Skeletal muscle cell (primary cell): ENCODE measurements around the gene DDX39B.

Experiments
- DNase-seq: peaks from one replicate; pipeline ENCODE4 v3.0.0-alpha.2; 2010; ENCODE audit warnings: low read depth
- H3K4me3 ChIP-seq: 2 replicates; pipeline ENCODE4 v1.5.1; 2011; ENCODE audit warnings: low read depth, mild to moderate bottlenecking, control low read depth, low read length, moderate library complexity

Gene DDX39B

DNA sequence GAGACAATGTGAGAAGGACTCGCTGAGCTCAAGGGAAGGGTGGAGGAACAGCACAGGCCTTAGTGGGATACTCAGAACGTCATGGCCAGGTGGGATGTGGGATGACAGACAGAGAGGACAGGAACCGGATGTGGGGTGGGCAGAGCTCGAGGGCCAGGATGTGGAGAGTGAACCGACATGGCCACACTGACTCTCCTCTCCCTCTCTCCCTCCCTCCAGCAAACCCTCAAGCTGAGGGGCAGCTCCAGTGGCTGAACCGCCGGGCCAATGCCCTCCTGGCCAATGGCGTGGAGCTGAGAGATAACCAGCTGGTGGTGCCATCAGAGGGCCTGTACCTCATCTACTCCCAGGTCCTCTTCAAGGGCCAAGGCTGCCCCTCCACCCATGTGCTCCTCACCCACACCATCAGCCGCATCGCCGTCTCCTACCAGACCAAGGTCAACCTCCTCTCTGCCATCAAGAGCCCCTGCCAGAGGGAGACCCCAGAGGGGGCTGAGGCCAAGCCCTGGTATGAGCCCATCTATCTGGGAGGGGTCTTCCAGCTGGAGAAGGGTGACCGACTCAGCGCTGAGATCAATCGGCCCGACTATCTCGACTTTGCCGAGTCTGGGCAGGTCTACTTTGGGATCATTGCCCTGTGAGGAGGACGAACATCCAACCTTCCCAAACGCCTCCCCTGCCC is 35.2 kb upstream of the DDX39B start:
- no peak overlapping the region for H3K4me3 ChIP-seq
- no peak for DNase-seq

DNA sequence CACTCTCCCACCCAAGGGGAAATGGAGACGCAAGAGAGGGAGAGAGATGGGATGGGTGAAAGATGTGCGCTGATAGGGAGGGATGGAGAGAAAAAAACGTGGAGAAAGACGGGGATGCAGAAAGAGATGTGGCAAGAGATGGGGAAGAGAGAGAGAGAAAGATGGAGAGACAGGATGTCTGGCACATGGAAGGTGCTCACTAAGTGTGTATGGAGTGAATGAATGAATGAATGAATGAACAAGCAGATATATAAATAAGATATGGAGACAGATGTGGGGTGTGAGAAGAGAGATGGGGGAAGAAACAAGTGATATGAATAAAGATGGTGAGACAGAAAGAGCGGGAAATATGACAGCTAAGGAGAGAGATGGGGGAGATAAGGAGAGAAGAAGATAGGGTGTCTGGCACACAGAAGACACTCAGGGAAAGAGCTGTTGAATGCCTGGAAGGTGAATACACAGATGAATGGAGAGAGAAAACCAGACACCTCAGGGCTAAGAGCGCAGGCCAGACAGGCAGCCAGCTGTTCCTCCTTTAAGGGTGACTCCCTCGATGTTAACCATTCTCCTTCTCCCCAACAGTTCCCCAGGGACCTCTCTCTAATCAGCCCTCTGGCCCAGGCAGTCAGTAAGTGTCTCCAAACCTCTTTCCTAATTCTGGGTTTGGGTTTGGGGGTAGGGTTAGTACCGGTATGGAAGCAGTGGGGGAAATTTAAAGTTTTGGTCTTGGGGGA is 34.3 kb upstream of the DDX39B start:
- no peak overlapping the region for H3K4me3 ChIP-seq
- no peak for DNase-seq

DNA sequence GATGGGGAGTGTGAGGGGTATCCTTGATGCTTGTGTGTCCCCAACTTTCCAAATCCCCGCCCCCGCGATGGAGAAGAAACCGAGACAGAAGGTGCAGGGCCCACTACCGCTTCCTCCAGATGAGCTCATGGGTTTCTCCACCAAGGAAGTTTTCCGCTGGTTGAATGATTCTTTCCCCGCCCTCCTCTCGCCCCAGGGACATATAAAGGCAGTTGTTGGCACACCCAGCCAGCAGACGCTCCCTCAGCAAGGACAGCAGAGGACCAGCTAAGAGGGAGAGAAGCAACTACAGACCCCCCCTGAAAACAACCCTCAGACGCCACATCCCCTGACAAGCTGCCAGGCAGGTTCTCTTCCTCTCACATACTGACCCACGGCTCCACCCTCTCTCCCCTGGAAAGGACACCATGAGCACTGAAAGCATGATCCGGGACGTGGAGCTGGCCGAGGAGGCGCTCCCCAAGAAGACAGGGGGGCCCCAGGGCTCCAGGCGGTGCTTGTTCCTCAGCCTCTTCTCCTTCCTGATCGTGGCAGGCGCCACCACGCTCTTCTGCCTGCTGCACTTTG is 33.6 kb upstream of the DDX39B start, which contains the start of gene TNF:
Gene TNF, plus strand, starts transcription at position 231 of the 567 bp plus-strand sequence. Its CDS starts 177 bp downstream, at position 408.
- DNase-seq = no peak
- no peak within 1 kb of the TSS for H3K4me3 ChIP-seq

DNA sequence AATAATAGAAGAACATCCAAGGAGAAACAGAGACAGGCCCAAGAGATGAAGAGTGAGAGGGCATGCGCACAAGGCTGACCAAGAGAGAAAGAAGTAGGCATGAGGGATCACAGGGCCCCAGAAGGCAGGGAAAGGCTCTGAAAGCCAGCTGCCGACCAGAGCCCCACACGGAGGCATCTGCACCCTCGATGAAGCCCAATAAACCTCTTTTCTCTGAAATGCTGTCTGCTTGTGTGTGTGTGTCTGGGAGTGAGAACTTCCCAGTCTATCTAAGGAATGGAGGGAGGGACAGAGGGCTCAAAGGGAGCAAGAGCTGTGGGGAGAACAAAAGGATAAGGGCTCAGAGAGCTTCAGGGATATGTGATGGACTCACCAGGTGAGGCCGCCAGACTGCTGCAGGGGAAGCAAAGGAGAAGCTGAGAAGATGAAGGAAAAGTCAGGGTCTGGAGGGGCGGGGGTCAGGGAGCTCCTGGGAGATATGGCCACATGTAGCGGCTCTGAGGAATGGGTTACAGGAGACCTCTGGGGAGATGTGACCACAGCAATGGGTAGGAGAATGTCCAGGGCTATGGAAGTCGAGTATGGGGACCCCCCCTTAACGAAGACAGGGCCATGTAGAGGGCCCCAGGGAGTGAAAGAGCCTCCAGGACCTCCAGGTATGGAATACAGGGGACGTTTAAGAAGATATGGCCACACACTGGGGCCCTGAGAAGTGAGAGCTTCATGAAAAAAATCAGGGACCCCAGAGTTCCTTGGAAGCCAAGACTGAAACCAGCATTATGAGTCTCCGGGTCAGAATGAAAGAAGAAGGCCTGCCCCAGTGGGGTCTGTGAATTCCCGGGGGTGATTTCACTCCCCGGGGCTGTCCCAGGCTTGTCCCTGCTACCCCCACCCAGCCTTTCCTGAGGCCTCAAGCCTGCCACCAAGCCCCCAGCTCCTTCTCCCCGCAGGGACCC is 32.6 kb upstream of the DDX39B start:
- DNase-seq = no peak
- no peak overlapping the region for H3K4me3 ChIP-seq

DNA sequence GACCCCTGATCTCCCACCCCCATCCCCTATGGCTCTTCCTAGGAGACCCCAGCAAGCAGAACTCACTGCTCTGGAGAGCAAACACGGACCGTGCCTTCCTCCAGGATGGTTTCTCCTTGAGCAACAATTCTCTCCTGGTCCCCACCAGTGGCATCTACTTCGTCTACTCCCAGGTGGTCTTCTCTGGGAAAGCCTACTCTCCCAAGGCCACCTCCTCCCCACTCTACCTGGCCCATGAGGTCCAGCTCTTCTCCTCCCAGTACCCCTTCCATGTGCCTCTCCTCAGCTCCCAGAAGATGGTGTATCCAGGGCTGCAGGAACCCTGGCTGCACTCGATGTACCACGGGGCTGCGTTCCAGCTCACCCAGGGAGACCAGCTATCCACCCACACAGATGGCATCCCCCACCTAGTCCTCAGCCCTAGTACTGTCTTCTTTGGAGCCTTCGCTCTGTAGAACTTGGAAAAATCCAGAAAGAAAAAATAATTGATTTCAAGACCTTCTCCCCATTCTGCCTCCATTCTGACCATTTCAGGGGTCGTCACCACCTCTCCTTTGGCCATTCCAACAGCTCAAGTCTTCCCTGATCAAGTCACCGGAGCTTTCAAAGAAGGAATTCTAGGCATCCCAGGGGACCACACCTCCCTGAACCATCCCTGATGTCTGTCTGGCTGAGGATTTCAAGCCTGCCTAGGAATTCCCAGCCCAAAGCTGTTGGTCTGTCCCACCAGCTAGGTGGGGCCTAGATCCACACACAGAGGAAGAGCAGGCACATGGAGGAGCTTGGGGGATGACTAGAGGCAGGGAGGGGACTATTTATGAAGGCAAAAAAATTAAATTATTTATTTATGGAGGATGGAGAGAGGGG is 31.7 kb upstream of the DDX39B start:
- H3K4me3 ChIP-seq = no peak overlapping the region
- no peak for DNase-seq

DNA sequence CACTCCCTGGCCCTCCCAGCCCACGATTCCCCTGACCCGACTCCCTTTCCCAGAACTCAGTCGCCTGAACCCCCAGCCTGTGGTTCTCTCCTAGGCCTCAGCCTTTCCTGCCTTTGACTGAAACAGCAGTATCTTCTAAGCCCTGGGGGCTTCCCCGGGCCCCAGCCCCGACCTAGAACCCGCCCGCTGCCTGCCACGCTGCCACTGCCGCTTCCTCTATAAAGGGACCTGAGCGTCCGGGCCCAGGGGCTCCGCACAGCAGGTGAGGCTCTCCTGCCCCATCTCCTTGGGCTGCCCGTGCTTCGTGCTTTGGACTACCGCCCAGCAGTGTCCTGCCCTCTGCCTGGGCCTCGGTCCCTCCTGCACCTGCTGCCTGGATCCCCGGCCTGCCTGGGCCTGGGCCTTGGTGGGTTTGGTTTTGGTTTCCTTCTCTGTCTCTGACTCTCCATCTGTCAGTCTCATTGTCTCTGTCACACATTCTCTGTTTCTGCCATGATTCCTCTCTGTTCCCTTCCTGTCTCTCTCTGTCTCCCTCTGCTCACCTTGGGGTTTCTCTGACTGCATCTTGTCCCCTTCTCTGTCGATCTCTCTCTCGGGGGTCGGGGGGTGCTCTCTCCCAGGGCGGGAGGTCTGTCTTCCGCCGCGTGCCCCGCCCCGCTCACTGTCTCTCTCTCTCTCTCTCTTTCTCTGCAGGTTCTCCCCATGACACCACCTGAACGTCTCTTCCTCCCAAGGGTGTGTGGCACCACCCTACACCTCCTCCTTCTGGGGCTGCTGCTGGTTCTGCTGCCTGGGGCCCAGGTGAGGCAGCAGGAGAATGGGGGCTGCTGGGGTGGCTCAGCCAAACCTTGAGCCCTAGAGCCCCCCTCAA is 30.5 kb upstream of the DDX39B start, which contains the start of gene LTA:
Gene LTA, plus strand, starts transcription at position 249 of the 871 bp plus-strand sequence. Its CDS starts 454 bp downstream, at position 703.
- no peak for DNase-seq

DNA sequence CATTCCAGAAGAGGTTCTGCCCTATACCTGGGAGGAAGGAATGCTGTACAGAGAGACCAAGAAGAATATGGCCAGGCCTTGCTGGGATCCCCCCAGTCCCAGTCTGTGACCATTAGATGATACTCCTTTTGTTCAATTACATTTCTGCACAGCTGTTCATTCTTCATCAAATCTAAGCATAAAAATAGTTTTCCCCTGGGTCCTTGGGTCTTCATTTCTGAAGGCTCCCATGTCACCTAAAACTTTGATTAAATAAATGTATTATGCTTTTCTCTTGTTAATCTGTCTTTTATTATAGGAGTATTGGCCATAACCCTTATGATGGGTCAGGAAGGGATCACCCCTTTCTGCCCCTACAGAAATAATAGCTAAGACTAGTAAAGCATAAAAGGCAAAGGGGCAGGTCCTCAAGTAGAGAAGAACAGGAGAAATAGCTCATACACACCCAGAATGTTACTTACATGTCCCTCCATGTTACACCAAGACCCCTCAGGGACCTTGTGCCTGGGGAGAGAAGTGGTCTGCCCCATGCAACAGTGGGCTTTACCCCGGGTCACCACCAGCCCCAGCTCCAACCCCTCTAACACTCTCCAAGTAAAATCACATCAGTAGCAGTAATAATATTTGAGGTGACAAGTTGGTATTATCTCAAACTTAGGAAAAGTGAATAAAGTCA is 28.2 kb upstream of the DDX39B start:
- H3K4me3 ChIP-seq = no peak overlapping the region
- no peak for DNase-seq

More for the DNA sequence above, 30.5 kb upstream of the DDX39B start, which contains the start of gene LTA:
- no peak within 1 kb of the TSS for H3K4me3 ChIP-seq

DNA sequence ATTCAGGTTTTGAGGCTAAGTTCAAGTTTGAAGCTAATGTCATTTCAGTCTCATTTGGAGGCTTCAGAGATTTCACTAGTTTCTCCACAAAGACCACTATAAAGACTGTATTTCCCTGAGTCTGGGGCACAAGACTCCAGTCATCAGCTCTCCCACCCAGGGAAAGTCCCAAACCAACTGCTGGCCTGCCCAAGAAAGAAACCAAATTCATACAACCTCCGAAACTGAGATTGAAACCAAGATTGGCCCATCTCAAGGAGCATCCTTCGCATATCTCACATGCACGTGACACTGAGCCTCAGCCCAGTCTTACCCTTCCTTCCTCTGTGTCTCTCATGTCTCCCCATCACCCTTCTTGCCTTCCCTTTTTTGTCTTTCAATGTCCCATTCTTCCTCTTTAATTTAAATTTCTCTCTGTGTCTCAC is 26.7 kb upstream of the DDX39B start:
- H3K4me3 ChIP-seq = no peak overlapping the region
- no peak for DNase-seq

DNA sequence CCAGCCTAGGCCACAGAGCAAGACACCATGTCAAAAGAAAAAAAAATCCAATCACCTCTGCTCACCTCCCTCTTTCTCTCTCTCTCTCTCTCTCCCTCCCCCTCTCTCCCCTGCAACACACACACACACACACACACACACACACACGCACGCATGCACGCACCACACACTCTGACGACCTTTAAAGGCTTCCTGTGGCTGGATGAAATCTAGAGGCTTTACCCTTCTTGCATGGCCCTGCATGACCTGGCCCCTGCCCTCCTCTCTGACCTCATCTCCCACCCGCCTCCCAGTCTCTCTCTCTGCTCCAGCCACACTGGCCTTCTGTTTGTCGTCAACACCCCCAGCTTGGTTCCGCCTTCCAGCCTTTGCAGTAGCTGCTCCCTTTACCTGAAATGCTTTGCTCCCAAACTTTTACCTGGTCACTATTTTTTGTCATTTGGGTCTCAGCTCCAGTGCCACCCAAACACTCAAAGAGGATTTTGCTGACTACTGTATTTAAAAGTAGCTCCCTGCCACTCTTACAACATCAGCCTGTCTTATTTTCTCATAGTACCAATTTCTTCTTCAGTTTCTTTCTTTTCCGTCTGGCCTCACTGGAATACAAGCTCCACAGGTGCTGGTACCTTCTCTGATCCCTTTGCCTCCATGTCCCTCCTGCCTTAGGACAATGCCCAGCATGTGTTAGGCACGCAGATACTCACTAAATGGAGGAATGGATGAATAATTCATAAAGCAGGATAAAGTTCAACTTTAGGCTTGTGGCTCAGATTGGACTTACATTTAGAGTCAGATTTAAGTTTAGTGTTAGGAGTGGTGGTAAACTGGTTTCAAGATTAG is 25.9 kb upstream of the DDX39B start:
- H3K4me3 ChIP-seq = no peak overlapping the region
- DNase-seq = no peak

DNA sequence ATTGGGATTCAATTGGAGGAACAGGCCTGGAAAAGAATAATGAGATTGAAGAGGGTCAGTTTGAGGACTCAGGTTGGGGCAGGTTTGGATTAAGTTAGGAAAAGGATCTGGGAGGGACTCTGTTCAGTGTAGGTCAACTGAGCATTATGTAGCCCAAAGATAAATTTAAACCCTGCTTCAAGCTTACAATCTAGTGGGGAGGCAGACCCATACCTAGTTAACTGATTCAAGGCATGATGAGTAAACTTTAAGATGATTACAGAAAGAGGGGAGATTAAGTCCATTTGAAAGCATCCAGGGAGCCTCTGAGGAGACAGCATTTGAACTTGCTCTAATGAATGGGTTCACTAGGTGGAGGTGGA is 18.9 kb upstream of the DDX39B start:
- no peak overlapping the region for H3K4me3 ChIP-seq
- DNase-seq = no peak

DNA sequence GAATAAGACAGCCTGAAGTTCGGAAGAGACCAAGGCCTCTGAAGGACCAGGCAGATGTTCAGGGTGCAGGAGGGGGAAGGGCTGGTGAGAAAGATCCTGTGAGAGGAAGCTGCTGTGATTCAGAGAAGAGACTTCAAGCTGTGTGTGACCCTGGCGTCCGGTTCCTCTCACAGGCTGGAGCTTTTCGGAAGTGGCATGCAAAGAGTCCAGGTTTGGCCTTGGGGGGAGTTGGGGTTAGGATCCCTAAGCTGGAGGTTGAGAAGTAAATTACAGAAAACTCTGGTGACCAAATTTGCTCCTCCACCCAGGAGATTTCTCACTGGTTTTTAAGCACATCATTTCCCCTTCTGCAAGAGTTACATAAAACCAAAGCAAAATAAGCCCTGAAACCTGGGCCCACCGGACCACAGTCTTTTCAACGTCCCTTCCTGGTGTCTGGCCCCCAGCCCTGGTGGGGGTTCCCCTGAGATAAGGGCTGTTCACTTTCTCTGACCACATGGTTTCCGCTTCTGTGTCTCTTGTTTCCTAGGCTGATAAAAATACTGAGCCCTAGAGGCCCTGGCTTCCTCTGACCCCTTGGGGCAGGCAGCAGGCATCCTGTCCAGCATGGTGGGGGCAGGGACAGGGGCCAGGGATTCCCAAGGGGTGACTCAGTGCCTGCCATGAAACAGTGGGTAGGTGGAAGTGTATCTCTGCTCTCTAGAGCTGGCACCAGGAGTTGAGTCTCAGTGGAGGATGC is 18.3 kb upstream of the DDX39B start:
- H3K4me3 ChIP-seq = no peak overlapping the region
- no peak for DNase-seq

DNA sequence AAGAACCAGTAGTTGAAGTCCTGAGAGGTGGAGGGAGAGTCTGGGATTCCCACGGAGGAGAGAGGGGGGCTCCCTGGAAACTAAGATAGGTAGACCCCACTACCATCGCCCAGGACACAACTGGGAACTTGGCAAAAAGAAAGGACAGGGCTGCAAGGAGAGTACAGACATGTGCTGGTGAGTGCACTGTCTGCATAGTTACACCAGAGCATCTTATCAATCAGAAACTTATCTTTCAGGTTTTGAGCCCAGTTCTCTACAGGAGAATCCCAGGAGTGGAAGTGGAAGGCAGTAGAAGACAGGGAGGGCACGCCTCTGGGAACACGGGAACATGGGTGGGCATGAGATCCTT is 17.8 kb upstream of the DDX39B start:
- H3K4me3 ChIP-seq = no peak overlapping the region
- DNase-seq = no peak

DNA sequence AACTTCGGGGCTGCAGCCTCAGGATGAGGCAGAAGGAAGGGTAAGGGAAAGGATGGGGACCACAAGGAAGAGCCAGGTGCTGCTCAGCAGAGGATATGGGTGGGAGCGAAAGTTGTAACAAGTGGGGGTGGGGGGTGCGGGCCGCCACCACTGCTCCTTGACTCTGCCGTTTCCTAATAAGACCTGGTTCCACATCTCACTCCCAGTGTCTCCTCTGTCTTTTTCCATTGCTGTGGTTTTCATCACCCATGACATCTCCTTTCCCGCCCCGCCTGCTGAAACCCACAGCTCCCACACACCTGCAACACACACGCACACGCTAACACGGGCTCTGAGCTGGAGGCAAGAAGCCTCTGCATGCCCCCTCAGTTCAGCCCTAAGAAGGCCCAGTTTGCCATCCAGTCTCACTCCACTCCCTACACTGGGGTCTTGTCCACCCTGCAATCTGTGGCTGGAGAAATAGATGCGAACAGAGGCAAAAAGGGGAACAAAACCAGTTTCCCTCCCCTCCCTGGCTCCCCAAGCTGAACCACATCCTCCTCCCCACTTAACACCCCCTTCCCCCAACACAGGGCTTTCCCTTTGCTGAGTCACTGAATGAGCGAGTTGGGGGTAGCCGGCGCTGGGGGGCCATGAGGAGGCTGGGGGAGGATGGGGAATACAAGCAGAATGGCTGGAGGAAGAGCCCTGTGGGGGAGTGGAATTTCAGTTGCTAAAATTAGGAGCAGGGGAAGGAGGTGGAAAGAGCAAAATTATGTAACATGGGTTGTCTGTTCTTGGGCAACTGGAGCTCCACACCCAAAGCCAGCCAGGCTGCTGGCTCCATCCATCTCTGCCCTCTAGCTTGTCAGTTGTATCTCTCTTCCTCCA is 17.1 kb upstream of the DDX39B start:
- no peak overlapping the region for H3K4me3 ChIP-seq
- DNase-seq = no peak

DNA sequence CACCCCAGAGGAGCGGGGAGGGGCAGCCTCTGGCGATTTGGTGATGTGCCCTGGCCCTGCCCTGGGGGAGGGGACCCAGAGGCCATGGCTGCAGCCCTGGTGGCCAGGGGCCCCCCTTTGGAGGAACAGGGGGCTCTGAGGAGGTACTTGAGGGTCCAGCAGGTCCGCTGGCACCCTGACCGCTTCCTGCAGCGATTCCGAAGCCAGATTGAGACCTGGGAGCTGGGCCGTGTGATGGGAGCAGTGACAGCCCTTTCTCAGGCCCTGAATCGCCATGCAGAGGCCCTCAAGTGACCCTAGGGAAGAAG is 16.5 kb upstream of the DDX39B start:
- no peak for DNase-seq
- H3K4me3 ChIP-seq = no peak overlapping the region
